ENCODE measurements around the gene TRIM69. TPM values are rescaled to one million over a fixed set of nuclear protein-coding genes. Genes with fewer than 3 reads are reported as not detected.

The TRIM69 gene
- total and polyA plus RNA-seq, 9 donors = 7.0 to 51.4 (median 19.7) TPM

DNA sequence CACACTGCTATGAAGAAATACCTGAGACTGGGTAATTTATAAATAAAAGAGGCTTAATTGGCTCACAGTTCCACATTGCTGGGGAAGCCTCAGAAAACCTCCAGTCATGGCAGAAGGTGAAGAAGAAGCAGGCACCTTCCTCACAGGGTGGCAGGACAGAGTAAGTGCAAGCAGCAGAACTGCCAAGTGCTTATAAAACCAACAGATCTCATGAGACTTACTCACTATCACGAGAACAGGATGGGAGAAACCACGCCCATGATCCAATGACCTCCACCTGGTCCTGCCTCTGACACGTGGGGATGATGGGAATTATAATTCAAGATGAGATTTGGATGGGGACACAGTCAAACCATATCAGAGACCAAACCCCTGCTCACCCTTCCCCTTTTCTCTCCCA, 75.0 kb downstream of the TRIM69 start:
- TF ChIP-seq EP300 (IDR thresholded peaks at IDR 0.05) (no peak), CTCF (IDR thresholded peaks at IDR 0.05) (no peak), POLR2A (IDR thresholded peaks at IDR 0.05) (no peak)
- Histone ChIP-seq H3K36me3 (no peaks in the 10 kb centered on the region), H3K27me3 (no peaks in the 10 kb centered on the region), H3K9me3 (no peaks in the 10 kb centered on the region), H3K4me1 (ENCODE audit: insufficient read depth) (no peaks in the 10 kb centered on the region), H3K27ac (no peak overlapping the region), H3K4me3 (no peak overlapping the region)
- DNase-seq = no peak
- 42 to 54% (median 53%) methylated on average over 3 of the region's 3 CpGs for whole genome bisulfite sequencing, 3 donors
- intact Hi-C loops (cut with DNase I) = no loop called here

- H3K4me1 ChIP-seq (ENCODE audit: insufficient read depth) = no peaks in the 10 kb centered on the region
- H3K36me3 ChIP-seq = no peaks in the 10 kb centered on the region
- TF ChIP-seq POLR2A (IDR thresholded peaks at IDR 0.05) (no peak), EP300 (IDR thresholded peaks at IDR 0.05) (no peak), CTCF (IDR thresholded peaks at IDR 0.05) (no peak)
- no peaks in the 10 kb centered on the region for H3K27me3 ChIP-seq
- no peak overlapping the region for H3K27ac ChIP-seq
- WGBS, 3 donors = 65 to 77% (median 68%) methylated on average over 5 of the region's 5 CpGs
- H3K4me3 ChIP-seq = no peak overlapping the region
- intact Hi-C loops (cut with DNase I) = no loop called here
- H3K9me3 ChIP-seq = no peaks in the 10 kb centered on the region
- DNase-seq = no peak
These were observed 75.7 kb downstream of the TRIM69 start for GRCh38 chr15:44812029-44812517.

- intact Hi-C loops (cut with DNase I) = no loop called here
- DNase-seq = no peak
These were observed 76.9 kb downstream of the TRIM69 start for GRCh38 chr15:44813231-44813630.

More at GRCh38 chr15:44813231-44813630, 76.9 kb downstream of the TRIM69 start:
- Histone ChIP-seq H3K27me3 (no peaks in the 10 kb centered on the region), H3K4me3 (no peak overlapping the region), H3K27ac (no peak overlapping the region), H3K9me3 (no peaks in the 10 kb centered on the region), H3K36me3 (no peaks in the 10 kb centered on the region), H3K4me1 (ENCODE audit: insufficient read depth) (no peaks in the 10 kb centered on the region)
- TF ChIP-seq CTCF (IDR thresholded peaks at IDR 0.05) (no peak), EP300 (IDR thresholded peaks at IDR 0.05) (no peak), POLR2A (IDR thresholded peaks at IDR 0.05) (no peak)
- WGBS, 3 donors = 85 to 86% (median 85%) methylated on average over 3 of the region's 3 CpGs

Small RNA genes within 50 kb of the gene (small RNA-seq; reads per million reads assigned to genes)
- gene RF00019 = not detected

Other genes with a start within 250 kb of the TRIM69 start
- gene EIF3J, start 199.4 kb upstream of the TRIM69 start, total RNA-seq = 10 to 100 TPM; 27.6 to 62.6 (median 49.0) TPM
- 10 to 100 TPM; 27.0 to 65.3 TPM for gene EIF3J, start 199.4 kb upstream of the TRIM69 start, polyA plus RNA-seq
- gene SPG11, start 72.9 kb upstream of the TRIM69 start, total RNA-seq = 10 to 100 TPM; 40.3 to 79.8 (median 53.7) TPM
- 10 to 100 TPM; 25.4 to 40.4 TPM for gene SPG11, start 72.9 kb upstream of the TRIM69 start, polyA plus RNA-seq
- gene PATL2, start 25.2 kb upstream of the TRIM69 start, total RNA-seq = 1 to 10 TPM in 5 of 7 donors, under 1 TPM in 2; 0.20 to 1.9 (median 1.2) TPM
- gene PATL2, start 25.2 kb upstream of the TRIM69 start, polyA plus RNA-seq = 1 to 10 TPM; 1.3 to 2.3 TPM
- 1,000 to 10,000 TPM in 4 of 7 donors, 100 to 1,000 TPM in 3; 827 to 3,158 (median 1,148) TPM for gene B2M, start 25.0 kb upstream of the TRIM69 start, total RNA-seq
- gene B2M, start 25.0 kb upstream of the TRIM69 start, polyA plus RNA-seq = 1,000 to 10,000 TPM; 2,417 to 6,504 TPM
- gene TERB2, start 220.2 kb downstream of the TRIM69 start, total RNA-seq = 1 to 10 TPM in 1 of 7 donors, not detected in 6; 1.8 TPM
- gene TERB2, start 220.2 kb downstream of the TRIM69 start, polyA plus RNA-seq = not detected